Kidney epithelial cell (primary cell): Measurements from ENCODE around the gene TUBB6. TPM values are rescaled to one million over a fixed set of nuclear protein-coding genes. Genes with fewer than 3 reads are reported as not detected.

Experiments used
- DNase-seq: peaks from one replicate; pipeline ENCODE4 v3.0.0-alpha.2; 2010; ENCODE audit warnings: low read depth
- H3K27me3 ChIP-seq: 2 replicates; pipeline ENCODE4 v1.6.0; 2011; ENCODE audit warnings: low read length; ENCODE audit not compliant: control insufficient read depth, insufficient read depth
- H3K36me3 ChIP-seq: 2 replicates; pipeline ENCODE4 v1.5.1; 2011; ENCODE audit warnings: low read length; ENCODE audit not compliant: control insufficient read depth, insufficient read depth
- H3K4me3 ChIP-seq: 2 replicates; pipeline ENCODE4 v1.5.1; 2011; ENCODE audit warnings: low read depth, mild to moderate bottlenecking, control low read depth, low read length
- total RNA-seq: library from RNA; depleted of rRNA; stranded (reverse); fragments of >200 nt; gene quantifications from 2 replicates; pipeline ENCODE4 v1.2.3, GENCODE V29; 2015
- TF ChIP-seq, protein P1 (sequence below): IDR thresholded peaks from 2 replicates; pipeline ENCODE4 v1.5.1; 2011; ENCODE audit warnings: mild to moderate bottlenecking, moderate library complexity, low read length, control low read depth, inconsistent platforms; ENCODE audit not compliant: insufficient read depth, poor library complexity, severe bottlenecking

Gene TUBB6
- total RNA-seq, 1 donor from 2014 or later: 387 TPM

DNA sequence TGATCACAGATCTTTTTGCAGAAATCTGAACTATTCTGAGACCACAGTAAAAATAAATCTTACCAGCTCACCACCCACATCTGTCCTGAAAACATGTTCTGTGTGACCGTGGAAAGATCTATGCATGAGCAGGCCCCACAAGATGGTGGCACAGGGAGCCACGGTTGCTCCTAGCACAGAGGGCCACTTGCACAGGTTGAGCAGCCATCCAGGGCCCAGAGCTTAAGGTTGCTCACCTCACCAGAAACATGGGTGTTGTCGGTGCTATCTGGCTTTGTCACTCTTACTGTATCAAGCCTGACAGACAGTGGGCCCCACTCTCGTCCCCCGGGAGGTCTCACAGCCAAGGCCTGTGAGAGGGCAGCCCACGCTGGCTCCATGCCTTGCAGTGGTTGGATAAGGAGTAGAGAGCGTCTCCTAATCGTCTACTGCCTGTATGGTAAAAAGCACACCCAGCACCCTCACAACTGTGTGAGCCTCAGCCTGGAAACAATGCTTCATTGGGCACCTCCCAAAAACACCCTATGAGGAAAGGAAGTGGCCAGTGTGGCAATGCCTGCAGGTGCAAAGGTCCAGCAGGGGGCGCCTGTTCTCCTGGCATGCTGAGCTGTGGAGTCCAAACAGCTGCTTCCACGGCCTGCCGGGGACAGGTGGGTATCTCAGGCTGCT lies 19.6 kb downstream of the TUBB6 start:
- H3K4me3 ChIP-seq: no peak overlapping the region
- DNase-seq: no peak

DNA sequence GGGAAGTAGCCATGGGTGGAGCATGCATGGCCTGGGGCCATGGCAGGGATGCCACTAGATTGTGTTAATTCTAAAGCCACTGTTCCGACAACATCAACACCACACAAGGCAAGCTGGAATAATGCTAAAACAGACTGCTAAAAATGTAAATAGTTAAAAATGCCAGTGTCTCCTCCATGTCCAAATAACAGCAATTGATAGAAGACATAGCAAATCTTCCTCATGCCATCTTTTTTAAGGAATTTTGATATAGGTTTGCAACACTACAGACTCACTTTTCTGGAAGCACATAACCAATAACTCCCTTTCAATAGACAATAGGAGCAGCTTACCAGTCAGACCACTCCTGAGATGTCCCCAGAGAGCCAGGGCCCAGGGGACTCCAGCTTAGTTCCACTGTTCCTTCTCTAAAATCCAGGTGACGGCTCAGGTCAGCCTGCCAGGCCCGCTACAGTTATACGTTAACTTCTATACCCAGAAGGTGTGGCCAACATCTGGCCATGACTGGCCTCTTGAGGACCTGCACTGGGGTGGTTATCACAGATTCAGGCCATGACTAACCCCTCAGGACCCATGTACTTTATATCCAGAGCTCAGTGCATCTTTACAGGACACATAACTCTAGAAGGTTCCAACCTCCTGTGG lies 20.3 kb downstream of the TUBB6 start:
- TF ChIP-seq, protein P1, sequence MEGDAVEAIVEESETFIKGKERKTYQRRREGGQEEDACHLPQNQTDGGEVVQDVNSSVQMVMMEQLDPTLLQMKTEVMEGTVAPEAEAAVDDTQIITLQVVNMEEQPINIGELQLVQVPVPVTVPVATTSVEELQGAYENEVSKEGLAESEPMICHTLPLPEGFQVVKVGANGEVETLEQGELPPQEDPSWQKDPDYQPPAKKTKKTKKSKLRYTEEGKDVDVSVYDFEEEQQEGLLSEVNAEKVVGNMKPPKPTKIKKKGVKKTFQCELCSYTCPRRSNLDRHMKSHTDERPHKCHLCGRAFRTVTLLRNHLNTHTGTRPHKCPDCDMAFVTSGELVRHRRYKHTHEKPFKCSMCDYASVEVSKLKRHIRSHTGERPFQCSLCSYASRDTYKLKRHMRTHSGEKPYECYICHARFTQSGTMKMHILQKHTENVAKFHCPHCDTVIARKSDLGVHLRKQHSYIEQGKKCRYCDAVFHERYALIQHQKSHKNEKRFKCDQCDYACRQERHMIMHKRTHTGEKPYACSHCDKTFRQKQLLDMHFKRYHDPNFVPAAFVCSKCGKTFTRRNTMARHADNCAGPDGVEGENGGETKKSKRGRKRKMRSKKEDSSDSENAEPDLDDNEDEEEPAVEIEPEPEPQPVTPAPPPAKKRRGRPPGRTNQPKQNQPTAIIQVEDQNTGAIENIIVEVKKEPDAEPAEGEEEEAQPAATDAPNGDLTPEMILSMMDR: no peak
- DNase-seq: no peak
- Histone ChIP-seq H3K4me3 (no peak overlapping the region), H3K27me3 (no peaks in the 10 kb centered on the region), H3K36me3 (peaks cover 7% of the 10 kb centered on the region)

More for the DNA sequence above, 19.6 kb downstream of the TUBB6 start:
- TF ChIP-seq, protein P1: peak; percentile 93
- peaks cover 7% of the 10 kb centered on the region for H3K36me3 ChIP-seq
- no peaks in the 10 kb centered on the region for H3K27me3 ChIP-seq

DNA sequence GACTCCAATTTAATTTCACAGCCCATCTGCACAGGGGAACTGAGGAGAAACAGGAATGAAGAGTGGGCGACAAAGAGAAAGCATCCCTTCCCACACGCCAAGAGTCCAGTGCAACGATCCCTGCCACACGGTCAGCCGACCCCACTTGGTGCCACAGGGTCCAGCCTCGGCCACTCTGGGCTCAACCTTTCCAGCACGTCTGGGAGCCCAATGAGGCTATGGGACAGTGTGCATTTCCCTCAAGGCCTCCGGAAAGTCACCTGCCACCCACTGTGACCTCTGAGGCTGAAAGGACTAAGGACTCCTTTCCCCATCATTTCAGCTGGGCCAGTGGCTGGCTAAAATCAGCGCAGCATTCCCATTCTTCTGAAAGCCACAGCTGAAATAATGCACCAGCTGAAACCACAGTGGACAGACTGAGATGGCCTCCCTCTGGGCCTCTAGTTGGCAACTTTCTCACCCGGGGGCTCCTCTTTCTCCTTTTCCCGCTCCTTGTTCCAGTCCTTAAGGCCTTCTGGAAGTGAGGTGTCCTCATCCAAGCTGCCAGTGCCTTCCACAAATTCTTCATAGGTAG lies 21.2 kb downstream of the TUBB6 start:
- H3K36me3 ChIP-seq: peaks cover 7% of the 10 kb centered on the region
- no peaks in the 10 kb centered on the region for H3K27me3 ChIP-seq
- TF ChIP-seq, protein P1: no peak
- no peak for DNase-seq
- no peak overlapping the region for H3K4me3 ChIP-seq

DNA sequence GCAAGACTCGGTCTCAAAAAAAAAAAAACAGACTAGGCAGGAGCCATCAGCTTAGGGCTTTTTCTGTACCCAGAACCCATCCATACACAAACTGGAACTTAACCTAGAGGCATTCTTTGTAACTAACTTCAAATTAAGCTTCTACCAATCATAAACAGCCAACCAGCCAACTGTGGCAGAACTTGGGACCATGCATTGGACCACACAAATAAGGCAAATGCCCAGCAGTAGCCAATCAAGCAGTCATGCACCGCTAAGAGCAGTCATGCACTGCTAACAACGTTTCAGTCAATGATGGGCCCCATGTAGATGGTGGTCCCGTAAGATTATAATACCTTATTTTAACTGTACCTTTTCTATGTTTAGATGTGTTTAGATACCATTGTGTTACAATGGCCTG lies 22.7 kb downstream of the TUBB6 start:
- peaks cover 5% of the 10 kb centered on the region for H3K36me3 ChIP-seq
- TF ChIP-seq, protein P1: no peak
- H3K4me3 ChIP-seq: no peak overlapping the region

DNA sequence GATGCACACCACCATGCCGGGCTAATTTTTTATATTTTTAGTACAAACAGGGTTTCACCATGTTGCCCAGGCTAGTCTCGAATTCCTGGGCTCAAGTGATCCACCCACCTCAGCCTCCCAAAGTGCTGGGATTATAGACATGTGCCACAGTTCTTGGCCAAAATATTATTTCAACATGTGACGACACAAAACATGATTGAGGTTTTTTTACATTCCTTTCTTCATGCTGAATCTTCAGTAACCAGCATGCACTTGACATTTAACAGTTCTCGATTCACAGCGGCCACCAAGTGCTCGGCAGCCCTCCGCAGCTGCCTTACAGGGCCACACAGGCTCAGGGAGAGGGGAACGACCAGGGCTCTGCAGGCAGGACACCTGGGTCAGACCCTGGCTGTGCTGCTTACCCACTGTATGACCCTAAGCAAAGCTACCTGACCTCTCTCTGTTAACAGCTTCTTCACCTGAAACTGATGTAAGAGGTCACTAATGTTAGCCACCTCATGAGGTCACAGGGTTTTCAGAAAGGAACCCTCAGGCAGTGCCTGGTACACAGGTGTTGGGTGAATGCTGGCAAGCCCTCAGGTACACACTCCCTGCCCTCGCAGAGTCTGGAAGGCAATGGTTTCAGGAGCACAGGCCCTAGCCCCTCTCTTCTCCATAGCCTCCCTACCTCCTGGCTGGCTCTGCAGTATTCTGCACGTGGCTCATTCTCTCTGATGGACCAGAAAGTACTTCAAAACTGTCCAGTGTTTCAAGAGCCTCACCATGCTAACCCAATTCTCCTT lies 25.7 kb downstream of the TUBB6 start:
- DNase-seq: no peak
- Histone ChIP-seq H3K4me3 (no peak overlapping the region), H3K27me3 (no peaks in the 10 kb centered on the region), H3K36me3 (peaks cover 2% of the 10 kb centered on the region)
- TF ChIP-seq, protein P1: no peak

More for the DNA sequence above, 22.7 kb downstream of the TUBB6 start:
- no peaks in the 10 kb centered on the region for H3K27me3 ChIP-seq
- no peak for DNase-seq
